SIG-M5 treated with dmso at 0.1 percent for 504 hours (cell line): ENCODE measurements around the gene NPY4R2.
"Not testable (repeated sequence)": the region's sequence is repeated elsewhere in the genome, so short reads cannot be mapped to it uniquely, and the experiment has no call there.

Experiments
- DNase-seq: peaks from one replicate; lab custom pipeline; 2025; ENCODE audit not compliant: unreplicated experiment; lab: John Stamatoyannopoulos, UW

The NPY4R2 gene

DNA sequence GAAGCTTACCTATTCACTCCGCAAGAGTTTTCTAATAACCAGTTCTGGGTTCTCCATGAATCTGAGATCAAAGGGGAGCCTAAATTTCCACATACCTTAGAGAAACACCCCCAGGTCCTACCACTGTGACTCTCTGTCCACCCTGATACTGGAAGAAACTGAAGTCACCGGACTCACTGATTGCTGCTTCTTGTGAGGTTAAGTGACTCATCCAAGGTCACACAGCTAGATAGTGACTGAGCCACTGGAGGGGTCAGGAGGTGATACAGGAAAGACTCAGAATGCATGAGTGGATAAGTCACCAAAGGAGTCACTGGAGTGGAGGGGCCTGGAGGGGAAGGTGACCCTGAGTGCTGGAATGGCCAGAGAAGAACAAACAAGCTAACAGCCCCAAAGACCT is 9.8 kb downstream of the NPY4R2 start:
- DNase-seq: not testable (repeated sequence)

DNA sequence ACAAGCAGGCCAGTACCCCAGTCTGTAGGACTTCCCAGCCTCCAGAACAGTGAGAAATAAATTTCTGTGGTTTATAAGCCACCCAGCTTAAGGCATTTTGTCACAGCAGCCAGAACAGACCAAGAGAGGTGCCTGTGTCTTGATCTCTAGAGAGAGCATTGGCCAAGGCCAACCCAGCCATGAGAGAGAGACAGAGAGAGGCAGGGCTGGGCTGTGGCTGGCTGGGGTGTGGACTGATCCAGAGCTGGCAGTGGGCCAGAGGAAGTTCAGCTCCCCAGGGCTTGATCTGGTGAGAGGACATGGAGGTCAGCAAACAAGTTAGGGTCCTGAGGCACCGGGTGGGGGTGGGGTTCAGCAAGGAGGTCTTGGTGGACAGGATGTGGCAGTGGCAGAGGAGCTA is 14.4 kb downstream of the NPY4R2 start:
- DNase-seq: not testable (repeated sequence)

DNA sequence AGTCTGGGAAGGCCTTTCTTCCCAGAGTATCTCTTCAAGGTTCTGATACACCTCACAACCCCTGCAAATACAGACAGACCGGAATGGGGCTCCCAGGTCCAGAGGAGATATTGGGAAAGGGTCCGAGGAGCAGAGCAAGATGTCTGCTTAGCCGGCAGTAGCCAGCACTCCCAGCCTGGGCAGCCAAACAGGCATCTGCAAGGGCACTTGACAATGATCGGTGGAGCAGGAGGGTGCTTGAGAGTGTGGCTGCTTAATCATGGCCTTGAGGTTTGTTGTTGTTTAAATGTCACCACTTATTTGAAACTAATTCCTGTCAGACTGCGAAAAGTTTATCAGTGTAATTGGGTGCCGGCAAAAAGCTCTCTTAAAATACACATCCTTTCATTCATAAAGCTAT is 15.0 kb downstream of the NPY4R2 start:
- not testable (repeated sequence) for DNase-seq

DNA sequence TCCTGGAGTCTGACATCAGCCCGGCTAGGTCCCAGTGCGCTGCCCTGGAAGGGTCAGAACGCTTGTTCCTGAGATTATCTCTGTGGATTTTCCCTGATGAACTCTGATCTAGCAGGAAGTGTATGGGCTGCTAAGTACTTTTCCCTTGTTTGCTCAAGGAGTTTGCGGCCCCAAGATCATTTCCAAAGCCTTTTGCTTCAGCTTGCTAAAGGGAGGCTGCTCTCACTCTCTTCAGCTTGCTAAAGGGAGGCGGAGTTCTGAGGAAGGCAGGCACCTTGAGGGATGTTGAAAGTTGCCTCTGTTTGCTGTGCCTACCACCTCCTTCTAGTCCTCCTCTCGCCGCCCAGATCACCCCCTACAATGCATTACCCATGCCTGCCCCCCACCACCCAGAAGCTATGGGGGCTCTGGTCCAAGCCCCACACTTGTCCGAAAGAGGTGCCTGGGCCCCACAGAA is 18.3 kb downstream of the NPY4R2 start:
- not testable (repeated sequence) for DNase-seq

DNA sequence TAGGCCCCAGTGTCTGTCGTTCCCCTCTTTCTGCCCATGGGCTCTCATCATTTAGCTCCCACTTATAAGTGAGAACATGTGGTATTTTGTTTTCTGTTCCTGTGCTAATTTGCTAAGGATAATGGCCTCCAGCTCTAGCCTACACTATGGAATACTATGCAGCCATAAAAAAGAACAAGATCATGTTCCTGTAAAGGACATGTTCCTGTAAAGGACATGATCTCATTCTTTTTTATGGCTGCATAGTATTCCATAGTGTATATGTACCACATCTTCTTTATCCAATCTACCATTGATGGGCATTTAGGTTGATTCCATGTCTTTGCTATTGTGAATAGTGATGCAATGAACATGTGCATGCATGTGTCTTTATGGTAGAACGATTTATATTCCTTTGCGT is 19.2 kb downstream of the NPY4R2 start:
- DNase-seq: not testable (repeated sequence)

DNA sequence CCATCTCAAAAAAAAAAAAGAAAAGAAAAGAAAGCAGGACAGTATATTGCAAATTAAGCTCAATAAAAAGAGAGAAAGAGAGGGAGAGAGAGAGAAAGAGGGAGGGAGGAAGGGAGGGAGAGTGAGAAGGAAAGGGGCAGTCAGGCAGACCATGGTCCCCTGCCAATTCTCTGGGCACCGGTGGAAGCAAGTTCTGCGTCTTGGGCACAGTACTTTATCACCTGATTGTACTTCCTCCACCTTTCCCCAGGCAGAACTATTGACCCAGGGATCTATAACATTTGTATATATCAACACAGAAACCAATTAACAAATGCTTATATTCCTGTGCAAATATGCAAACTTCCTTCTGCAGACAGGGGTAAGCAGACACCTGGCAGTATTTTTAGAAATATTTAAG is 22.4 kb downstream of the NPY4R2 start:
- not testable (repeated sequence) for DNase-seq

DNA sequence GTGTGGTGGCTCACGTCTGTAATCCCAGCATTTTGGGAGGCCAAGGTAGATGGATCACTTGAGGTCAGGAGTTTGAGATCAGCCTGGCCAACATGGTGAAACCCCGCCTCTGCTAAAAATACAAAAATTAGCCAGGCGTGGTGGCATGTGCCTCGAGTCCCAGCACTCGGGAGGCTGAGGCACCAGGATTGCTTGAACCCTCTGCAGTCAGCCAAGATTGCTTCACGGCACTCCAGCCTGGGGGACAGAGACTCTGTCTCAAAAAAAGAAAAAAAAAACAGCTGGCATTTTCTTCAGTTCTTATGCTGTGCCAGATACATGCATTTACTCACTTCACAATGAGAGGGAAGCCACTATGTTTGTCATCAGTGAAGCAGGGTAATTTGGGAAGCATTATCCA is 22.9 kb downstream of the NPY4R2 start:
- not testable (repeated sequence) for DNase-seq

DNA sequence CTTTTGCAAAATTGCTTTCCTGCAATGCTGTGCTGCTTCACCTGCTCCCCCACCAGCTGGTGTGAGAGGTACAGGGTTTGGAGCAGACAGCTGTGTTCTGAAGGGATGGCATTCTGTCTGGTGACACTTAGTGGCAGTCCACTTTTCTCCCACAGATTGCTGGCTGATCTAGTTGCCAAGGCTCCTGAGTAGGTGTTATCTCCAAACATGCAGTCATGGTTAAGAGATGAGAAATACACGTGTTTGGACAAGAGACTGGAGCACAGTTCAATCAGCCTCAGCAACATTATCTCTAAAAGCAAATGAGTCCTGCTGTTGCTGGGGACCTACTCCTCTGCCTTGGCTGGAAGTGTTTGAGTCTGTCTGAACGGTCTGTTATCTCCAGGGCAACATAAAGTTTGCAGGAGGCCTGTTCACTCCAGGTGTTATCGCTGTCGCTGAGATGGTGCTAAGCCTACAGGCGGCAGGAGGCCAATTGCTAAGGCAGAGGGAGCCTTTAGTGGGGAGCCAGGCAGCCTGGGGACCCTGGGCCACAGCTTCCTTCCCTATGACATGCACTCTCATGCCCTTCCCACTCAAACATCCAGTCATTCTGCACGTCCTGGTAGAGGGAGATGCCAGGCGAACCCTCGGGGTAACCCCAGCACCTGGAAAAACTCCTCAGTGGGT is 24.0 kb downstream of the NPY4R2 start:
- DNase-seq: not testable (repeated sequence)

DNA sequence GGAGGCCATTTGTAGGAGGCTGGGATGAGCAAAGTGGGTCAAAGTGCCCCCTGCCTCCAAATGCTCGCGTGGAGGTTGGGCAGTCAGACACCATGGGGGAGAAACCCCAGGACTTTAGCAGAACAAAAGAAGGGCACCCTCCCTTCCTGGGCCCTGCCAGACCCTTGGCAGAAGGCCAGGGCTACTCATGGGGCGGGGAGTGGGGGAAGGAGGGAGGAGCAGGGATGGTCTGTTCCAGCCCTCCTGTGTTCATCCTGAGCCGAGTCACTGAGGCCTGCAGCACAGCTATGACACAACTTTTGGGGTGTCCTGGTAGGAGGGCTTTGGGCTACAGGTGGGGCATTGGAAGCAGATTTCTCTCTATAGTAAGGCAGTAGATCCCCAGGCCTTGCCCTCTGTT is 24.9 kb downstream of the NPY4R2 start:
- DNase-seq: not testable (repeated sequence)

DNA sequence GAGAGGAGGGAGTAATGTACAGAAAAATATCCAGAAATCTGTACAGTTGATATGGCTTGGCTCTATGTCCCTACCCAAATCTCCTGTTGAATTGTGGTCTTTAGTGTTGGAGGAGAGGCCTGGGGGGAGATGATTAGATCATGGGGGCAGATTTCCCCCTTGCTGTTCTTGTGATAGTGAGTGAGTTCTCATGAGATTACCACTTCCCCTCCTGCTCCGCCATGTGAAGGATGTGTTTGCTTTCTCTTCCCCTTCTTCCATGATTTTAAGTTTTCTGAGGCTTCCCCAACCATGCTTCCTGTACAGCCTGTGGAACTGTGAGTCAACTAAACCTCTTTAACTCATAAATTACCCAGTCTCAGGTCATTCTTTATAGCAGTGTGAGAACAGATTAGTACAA is 29.0 kb downstream of the NPY4R2 start:
- not testable (repeated sequence) for DNase-seq

DNA sequence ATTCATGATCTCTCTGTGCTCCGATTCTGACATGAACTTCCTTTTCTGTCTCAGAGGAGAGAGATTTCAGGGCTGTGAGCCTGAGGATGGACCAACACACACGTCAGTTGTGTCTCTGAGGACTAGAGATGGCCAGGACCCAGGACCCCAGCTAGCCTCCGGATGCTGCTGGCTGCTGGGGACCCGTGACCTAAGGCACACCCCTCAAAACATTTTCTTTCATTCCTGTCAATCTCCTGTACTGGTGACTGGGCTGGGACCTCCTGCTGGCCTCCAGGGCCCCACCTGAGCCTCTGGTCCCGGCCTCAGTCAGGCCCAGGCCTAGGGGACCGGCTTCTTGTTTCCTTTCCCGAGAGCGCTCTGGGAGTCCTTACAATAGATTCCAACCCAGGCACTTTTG is 38.7 kb downstream of the NPY4R2 start:
- not testable (repeated sequence) for DNase-seq

DNA sequence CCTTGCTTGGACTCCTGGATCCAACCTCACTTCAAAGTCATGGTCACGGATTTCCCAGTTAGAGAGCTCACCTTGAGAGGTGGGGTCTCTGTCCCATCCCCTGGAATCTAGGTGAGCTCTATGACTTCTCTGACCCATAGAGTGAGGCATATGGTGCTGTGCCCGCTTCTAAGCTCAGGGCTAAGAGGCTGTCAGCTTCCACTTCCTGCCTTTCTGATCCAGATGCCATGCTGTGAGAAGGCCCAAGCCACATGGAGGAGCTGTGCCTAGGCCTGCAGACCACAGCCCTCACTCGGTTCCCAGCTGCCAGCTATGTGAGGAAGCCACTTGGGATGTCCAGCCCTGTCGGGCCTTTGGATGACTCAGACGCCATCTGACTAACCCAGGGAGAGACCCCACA is 41.2 kb downstream of the NPY4R2 start:
- DNase-seq: not testable (repeated sequence)

DNA sequence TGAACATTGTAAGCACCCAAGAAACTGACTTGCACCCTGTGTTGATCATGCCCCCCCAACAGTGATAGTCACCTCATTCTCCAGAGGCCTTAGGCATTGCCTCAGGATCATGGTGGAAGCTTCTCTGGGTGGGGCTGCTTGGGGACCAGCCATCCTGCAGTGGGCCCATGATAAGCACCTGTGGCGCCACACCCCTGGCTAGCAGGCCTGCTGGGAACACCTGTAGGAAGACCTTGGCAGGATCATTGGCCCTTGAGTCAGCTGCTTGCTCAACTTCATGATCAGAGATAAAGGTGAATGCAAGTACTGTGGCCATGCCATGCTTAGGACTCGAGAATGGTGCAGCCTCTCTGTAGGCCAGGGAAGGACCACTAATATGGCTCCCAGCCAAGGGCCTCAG is 42.2 kb downstream of the NPY4R2 start:
- not testable (repeated sequence) for DNase-seq

DNA sequence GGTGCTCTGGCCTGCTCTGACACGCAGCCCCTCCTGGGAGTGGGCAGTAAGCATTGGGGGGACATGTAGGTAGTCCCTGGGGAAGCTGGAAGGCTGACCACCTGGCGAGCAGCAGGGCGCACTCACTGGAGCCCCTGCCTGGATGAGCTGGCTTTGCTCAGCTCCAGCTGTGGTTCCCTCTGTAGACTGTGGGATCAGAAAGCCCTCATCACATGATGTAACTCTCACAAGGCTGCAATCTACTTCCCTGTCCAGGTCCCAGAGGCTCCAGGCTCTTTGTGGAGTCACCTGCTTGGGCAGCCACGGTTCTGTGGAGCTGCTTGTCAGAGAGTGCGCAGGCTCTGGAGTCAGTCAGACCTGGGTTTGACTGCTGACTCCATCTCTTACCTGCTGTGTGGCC is 44.3 kb downstream of the NPY4R2 start:
- not testable (repeated sequence) for DNase-seq

DNA sequence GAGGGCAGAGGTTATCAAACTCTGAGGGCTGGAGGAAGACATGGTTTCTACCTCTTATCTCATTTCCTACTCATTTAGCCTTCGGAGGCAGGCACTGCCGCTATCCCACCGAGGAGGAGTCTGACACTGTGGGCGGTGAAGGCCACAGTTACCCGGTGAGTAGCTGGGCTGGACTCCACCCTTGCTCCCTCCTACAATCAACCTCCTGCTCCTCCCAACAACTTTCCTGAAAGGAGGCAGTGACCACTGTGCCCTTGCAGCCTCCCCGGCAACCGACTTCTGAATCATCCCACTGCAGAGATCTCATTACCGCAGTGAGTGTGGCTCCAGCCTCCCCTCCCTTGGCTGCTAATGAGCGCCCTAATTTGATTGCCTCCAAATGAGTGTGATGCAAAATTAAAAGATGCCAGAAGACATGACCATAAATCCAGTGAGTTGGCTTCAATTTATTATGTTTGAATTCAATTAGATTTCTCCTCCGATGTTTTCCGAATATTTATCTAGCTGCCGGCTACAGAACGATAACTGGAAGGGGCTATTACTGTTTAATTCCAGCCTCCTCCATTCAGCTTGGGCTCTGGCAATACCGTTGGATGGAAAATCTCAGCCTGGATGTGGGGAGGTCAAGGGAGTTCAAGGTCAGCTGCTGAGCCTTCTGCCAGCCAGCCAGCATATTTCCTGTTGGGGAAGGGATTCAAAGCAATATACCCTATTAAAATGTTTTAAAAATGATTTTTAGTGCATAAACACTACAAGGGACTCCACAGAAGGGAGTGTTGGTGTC is 46.0 kb downstream of the NPY4R2 start:
- DNase-seq: not testable (repeated sequence)

DNA sequence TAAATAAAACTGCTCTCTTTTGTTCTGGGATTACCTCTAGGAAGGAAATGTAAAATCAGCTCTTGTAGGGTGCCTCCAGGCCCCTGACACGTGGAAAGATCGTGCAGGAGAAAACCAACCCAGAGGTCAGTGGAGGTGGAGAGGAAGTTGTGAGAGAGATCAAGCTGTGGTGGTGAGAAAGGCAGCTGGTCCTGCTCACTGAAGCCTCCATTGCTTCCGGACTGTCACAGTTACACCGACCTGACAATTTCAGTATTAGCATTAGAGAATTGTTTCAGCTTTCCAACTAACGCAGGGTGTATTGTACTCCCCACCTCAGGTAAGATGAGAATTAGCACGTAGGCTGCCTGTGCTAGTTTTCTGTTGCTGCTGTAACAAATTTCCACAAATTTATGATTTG is 50.5 kb downstream of the NPY4R2 start:
- DNase-seq: not testable (repeated sequence)

DNA sequence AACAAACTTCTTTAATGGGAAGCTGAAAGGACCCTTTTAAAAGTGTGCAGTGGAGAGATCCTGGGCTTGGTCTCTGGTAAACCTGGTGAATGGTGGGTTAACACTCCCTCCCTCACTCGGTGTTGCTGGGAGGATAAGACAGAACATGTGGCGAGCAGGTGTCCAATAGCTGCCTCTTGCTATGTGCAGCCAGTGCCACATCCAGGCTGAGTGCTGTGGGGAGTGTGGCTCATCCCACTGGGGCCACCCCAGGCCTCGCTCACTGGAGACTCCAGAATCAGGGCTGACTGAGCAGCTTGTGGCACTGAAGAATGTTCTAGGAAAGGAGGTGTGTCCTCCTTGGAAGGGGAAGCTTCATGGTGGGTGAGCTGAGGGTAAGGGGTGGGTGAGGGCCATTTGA is 51.6 kb downstream of the NPY4R2 start:
- not testable (repeated sequence) for DNase-seq

DNA sequence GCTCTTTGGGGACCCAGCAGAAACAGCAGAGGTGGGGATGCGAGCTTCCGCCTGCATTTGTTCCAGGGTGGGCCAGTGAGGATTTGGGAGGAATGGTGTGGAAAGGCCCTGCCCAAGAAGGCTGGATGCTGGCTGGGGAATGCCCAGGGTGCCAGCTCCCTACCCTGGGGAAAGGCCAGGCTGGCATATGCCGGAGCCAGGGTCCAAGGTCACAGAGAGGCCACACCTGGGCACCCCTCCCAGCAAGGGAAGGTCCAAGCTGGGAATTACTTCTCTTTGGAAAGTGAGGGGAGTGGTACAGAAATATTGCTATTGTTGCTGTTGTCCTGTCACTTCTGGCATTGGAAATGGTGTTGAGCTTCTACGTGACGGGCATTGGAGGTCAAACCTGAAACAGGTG is 53.1 kb downstream of the NPY4R2 start:
- DNase-seq: not testable (repeated sequence)

DNA sequence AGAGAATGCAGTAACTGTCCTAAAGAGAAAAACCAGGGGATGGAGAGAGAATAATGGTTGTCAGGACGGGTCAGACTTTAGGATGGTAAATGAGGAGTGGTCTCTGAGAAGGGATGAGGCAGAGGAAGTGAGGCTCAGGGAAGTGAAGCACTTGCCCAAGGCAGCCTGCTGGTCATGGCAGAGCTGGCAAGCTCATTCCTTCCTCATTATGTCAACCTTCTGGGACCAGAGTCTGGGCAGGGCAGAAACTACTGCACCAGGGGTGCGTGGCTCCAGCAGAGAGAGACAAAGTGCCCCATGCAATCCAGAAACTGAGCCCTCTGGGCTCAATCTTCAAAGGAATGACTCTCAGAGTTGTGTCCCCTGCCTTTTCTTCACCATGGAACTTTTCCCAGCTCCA is 53.6 kb downstream of the NPY4R2 start:
- not testable (repeated sequence) for DNase-seq
